Breast epithelium (tissue), 3 donors: ENCODE measurements around the gene NXF3.

Experiments
- CTCF ChIP-seq, 3 donors: fragments of 450-650 bp; IDR thresholded peaks; one replicate each; pipeline ENCODE4 v1.5.1; 2016 to 2017; ENCODE audit warnings: antibody characterized with exemption in 3 of 3, mild to moderate bottlenecking in 3 of 3, moderate library complexity in 3 of 3
- POLR2AphosphoS5 ChIP-seq, 3 donors: sonication (generic); formaldehyde crosslinking; IDR thresholded peaks; one replicate each; pipeline ENCODE4 v1.6.1; 2017; ENCODE audit warnings: antibody characterized with exemption in 3 of 3

- TF ChIP-seq CTCF (IDR thresholded peaks at IDR 0.05) (no peak), POLR2AphosphoS5 (IDR thresholded peaks at IDR 0.05) (no peak)
Observed at GRCh38 chrX:103120748-103121147, 27.8 kb upstream of the NXF3 start.
